Nucleus accumbens (tissue), 56 donors: ENCODE measurements around the gene LYZL2.
A peak's percentile ranks its signal among the peaks of the same experiment; 100 is the strongest.
"Not testable (repeated sequence)": the region's sequence is repeated elsewhere in the genome, so short reads cannot be mapped to it uniquely, and the experiment has no call there.

Experiments used
- DNase-seq, 56 donors: peaks; one replicate each; lab custom pipeline; 2025; lab: John Stamatoyannopoulos, UW

The LYZL2 gene

GRCh38 chr10:30639946-30640786, 10.6 kb upstream of the LYZL2 start:
- peak in 1 of 56 donors; percentile 2 for DNase-seq

DNA sequence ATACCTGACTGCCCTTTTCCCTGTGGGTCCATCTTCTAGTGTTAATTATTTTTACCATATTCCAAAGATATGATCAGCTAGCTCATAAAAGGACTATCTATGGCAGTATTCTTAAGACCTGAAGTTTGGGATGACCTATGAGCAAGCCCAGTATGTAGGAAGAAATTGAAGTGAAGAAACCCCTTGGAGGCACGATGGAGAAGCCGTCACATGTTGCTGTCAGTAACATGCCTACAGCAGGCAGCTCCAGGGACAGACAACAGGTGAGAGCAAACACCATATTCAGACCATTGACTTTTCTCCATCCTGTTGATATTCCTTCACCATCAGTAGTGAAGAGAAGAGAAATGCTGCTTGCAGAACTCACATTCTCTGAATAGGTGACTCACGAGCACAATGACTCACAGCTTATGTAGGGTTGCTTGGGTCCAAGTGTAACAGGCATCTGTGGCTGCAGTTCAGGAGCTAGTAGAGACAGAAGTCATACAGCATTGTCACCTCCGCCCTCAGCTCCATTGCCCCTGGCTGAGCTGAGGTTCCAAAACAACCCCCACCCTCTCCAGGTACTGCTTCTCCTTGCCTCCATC, 8.4 kb upstream of the LYZL2 start:
- peak in 7 of 56 donors; percentile 0 to 26 (median 10) for DNase-seq

DNA sequence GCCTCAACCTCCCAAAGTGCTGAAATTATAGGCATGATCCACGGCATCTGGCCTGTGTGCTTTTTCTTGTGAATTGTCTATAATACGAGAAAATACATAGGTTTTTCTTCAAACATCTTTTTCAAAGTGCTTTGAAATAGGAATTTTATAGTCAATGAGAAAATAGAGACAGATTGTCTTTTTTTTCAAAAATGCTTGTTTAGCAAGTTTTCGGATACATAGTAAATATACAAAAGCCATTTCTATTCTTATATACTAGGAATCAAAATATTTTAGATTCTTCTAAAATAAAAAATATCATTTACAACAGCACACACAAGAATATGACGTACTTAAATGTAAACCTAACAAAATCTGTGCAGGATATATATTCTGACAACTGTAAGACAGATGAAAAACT, 1.6 kb upstream of the LYZL2 start:
- no peak for DNase-seq

- DNase-seq = no peak
Observed at GRCh38 chr10:30630571-30630970, 1.0 kb upstream of the LYZL2 start.

DNA sequence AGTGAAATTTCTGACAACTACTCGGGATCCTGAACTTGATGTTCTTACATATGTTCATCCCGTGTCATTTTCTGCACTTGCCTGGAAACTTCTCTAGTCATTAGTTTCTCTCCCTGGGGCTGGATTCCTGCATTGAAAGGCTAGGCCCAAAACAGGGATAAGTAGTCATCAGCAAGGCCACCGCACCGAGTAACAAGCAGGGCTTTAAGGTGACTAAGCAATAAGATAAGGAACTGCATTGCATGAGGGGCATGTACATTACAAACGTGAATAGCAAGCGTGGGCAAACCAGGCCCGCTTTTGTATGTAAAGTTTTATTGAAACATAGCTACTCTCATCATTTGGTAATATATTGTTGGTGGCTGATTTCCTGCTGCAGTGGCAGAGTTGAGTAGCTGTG, 977 bp downstream of the LYZL2 start:
- not testable (repeated sequence) for DNase-seq

- not testable (repeated sequence) for DNase-seq
Observed at GRCh38 chr10:30626837-30627236, 2.7 kb downstream of the LYZL2 start.

DNA sequence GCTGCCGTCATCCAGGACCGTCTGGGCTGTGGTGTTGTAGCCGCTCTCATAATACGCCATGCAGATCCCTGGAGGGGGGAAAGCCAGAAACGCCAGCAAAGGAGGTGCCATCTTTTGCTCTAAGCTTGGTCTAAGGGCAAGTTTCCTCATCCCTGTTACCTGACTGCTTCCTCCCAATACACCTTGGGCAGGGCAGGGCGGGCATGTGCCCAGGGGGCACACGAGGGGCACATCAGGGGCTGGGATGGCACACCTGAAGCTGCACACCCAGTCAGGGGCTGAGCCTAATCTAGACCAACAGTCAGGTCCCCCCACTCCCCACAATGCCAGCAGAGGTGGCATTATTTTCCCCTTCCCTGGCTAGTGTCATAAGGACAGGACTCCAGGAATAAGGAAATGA, 3.4 kb downstream of the LYZL2 start:
- not testable (repeated sequence) for DNase-seq

DNA sequence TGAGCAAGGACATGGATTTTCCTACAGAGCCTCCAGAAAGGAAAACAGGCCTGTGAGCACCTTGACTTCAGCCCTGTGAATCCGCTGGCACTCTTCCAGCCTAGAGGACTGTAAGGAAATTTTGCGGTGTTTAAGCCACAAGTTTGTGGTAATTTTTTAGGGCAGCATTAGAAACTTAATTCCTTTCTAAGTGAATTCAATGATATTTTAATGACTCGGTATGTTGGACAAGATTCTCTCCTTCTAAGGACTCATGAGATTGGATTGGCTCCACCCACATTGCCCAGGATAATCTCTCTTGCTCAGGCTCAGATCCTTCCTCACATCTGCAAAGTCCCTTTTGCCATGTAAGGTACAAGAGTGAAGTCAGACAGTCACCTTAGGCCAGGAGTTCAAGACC, 4.5 kb downstream of the LYZL2 start:
- DNase-seq = no peak

DNA sequence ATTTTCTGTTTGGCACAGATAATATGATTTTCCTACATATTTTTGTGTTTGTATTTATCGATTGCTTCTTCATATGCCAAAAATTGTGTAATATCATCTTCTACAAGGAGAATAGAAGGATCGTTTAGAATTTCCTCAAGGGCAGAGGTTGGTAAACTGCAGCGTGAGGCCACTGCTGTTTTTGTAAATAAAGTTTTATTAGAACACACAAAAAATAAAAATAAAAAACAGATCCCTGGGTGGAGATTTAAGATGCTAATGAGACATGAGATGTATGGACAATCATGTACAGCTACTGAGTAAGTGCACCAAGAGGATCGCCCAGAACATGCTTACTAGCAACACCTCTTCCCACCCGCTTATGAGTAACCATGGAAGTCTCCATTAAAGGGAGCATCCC, 9.6 kb downstream of the LYZL2 start:
- DNase-seq = no peak

DNA sequence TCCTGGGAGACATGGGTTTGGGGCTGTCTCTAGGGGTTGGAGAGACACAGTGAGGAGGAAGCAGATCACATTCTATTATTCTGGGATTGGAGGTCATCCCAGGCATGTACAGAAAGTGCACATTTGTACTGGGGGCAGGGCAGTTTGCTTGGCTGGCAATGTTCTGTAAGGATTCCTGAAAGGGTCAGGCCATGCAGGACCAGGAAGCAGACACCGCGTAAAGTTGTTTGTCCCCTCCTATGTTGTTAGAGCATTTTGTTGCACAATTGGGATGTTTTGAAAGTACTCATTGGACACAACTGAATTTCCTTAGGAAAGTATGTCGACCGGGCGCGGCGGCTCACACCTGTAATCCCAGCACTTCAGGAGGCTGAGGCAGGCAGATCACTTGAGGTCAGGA, 12.5 kb downstream of the LYZL2 start:
- DNase-seq = no peak

DNA sequence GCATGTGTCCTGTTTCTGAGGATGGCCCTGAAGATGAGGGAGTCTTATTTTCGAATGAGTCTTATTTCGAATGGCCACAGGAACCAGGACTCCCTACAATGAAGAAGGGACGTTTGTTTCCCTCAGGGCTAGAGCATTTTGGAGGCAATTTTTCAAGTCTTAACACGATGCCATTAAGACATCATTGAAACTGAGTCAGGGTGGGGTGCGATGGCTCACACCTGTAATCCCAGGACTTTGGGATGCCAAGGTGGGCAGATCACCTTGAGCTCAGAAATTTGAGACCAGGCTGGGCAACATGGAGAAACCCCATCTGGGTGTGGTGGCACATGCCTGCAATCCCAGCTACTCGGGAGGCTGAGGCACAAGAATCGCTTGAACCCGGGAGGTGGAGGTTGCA, 18.5 kb downstream of the LYZL2 start:
- not testable (repeated sequence) for DNase-seq

GRCh38 chr10:30607814-30608213, 21.7 kb downstream of the LYZL2 start:
- DNase-seq = no peak

DNA sequence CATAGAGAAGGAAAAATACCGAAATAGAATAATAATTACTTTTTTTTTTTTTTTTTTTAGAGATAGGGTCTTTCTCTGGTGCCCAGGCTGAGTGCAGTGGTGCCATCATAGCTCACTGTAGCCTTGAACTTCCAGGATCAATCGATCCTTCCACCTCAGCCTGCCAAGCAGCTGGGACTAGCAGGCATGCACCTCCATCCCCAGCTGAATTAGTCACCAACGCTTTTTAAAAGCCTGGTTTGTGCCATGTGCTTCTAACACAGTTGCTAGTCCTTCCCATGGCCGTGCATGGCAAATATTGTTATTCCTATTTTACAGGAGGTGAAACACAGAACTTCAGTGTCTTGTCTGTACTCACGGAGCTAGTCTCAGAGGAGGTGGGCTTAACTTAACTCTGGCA, 23.2 kb downstream of the LYZL2 start:
- DNase-seq = no peak

DNA sequence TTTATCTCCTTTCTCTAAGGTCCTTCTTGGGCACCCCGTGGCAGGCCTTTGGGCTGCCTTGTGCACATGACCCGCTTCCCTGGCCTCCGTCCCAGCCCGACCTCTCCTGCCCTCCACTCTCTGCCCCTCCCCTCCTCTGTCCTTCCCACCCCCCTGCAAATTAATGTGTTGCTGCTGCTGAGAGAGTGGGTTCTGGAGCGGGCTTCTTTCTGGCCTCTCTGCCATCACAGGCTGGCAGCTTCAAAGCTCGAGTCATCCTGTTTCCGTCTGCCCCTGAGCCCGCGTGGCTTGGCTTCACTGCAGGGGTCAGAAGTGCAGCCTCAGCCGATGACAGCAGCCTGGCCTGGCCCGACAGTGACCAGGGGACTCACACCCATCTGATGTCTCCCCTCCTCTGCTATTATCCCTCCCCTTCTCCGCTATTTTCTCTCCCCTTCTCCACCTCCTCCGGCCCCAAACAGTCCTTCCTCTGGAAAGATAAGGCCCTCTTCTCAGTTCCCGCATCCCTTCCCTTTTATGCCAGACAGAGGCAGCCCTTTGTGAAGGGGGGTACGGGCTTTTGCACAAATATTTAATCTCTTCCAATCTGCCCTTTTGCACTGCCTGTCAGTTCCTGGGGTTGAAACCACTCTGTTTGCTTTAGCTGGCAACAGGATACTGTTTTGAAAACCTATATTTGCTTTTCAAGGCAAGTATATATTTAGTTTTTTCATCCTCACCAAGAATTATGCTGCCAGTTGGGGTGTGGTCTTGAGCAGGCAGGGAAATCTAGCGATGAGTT, 24.0 kb downstream of the LYZL2 start:
- peak in 3 of 56 donors; percentile 7 to 13 (median 7) for DNase-seq

DNA sequence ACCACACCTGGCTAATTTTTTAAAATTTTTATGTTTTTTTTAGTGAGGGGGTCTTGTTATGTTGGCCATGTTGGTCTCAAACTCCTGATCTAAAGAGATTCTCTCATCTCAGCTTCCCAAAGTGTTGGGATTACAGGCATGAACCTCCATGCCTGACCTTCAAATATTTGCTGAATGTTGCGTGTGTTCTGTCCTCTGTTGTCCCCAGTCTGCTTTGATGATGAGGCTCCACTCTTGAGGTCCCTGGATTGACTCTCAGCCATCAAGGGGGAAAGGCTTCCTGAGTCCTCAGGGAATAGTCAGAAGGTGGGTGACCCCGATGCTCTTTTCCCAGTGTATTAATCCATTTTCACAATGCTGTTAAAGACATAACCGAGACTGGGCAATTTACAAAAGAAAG, 26.0 kb downstream of the LYZL2 start:
- DNase-seq = no peak

DNA sequence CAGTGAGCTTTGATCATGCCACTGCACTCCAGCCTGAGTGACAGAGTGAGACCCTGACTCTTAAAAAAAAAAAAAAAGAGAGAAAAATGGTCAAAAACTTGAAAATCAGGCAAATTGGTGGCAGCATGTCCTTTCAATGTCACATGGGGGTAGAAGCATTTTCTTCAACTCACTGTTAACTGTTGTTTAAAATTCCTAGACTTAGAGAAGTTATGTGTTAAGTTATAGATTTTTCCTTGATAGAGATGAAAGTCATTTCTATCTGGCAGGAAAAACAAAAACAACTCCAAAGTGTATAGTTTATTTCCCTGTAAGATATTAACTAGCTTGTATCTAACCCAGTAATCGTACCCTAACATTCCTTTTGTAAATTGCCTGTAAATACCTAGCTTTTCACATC, 26.8 kb downstream of the LYZL2 start:
- no peak for DNase-seq

DNA sequence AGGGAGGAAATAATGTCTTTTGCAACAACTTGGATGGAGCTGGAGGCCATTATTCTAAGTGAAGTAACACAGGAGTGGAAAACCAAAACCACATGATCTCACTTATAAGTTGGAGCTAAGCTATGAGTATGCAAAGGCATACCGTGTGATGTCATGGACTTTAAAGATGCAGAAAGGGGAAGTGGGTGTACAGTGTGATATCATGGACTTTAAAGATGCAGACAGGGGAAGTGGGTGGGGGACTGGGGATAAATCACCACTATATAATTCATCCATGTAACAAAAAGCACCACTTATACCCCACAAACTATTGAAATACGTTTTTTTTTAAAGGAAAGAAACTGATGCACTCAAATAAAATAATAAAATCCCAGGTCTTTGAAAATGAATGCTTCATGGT, 29.5 kb downstream of the LYZL2 start:
- DNase-seq = no peak

GRCh38 chr10:30598105-30598776, 31.3 kb downstream of the LYZL2 start:
- no peak for DNase-seq

- DNase-seq = not testable (repeated sequence)
Observed at GRCh38 chr10:30597433-30597824, 32.1 kb downstream of the LYZL2 start.

DNA sequence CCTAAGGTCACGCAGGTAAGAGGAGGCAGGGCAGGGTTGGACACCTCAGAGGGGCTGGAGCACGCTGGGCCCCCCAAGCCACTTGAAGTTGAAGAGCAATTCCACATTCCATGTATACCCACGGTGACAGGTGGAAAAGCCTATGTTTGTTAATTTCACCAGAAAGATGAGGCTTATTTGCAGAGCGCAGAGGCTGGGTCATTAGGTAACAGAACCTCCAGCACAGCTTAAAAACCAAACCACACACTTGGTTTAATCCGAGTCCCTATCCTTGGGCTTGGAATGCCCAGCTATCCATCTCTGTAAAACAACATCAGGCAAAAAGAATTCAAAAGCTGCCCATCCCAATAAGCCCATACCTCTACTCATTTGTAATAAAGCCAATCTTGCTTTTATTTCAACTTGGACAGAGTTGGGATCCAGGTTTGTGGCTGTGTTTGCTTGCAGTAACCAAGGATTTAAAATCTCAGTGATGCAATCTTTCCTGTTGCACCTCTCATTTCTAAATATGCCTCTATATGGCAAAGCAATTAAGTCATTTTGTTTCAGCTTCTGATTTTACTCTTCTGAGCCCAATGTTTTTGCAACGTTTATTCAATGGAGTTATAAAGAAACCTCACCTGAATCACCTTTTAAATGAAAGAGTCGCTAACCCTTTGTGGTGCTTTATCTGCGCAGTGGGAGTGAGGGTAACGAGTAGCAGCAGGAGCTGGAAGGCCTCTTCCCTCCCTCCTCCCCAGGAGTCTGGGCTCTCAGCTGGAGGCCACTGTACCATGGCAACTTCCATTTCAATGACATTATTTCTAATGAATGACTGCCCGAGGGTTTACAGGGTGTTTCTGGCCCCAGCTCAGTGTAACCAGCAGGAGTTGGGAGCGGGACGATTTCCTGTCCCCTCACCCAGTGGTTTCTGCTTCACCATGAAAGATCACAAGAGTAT, 32.8 kb downstream of the LYZL2 start:
- DNase-seq = not testable (repeated sequence)
